NB4 (cell line): ENCODE results near the gene TPSB2.

Experiments
- CTCF ChIP-seq: IDR thresholded peaks from one replicate; pipeline ENCODE4 v1.5.1; 2012; ENCODE audit warnings: low read depth, low read length
- MAX ChIP-seq: IDR thresholded peaks from 2 replicates; pipeline ENCODE4 v1.6.1; 2011; ENCODE audit warnings: low read depth, low read length
- MYC ChIP-seq: IDR thresholded peaks from 2 replicates; pipeline ENCODE4 v1.6.1; 2011; ENCODE audit warnings: low read depth, low read length
- POLR2A ChIP-seq: IDR thresholded peaks from 2 replicates; pipeline ENCODE4 v1.6.1; 2011; ENCODE audit warnings: mild to moderate bottlenecking; ENCODE audit not compliant: insufficient read length; ENCODE audit errors: extremely low read depth

- no peak for TF ChIP-seq CTCF
- no peak for TF ChIP-seq MAX
- TF ChIP-seq POLR2A, result no peak
- no peak for TF ChIP-seq MYC
Observed at GRCh38 chr16:1213796-1214372, 16.1 kb downstream of the TPSB2 start.
